ENCODE data around the gene HSPB7. TPM values are rescaled to one million over a fixed set of nuclear protein-coding genes. Genes with fewer than 3 reads are reported as not detected.
A peak's percentile ranks its signal among the peaks of the same experiment; 100 is the strongest.

HSPB7 gene
- polyA plus RNA-seq, 3 donors = not detected

DNA sequence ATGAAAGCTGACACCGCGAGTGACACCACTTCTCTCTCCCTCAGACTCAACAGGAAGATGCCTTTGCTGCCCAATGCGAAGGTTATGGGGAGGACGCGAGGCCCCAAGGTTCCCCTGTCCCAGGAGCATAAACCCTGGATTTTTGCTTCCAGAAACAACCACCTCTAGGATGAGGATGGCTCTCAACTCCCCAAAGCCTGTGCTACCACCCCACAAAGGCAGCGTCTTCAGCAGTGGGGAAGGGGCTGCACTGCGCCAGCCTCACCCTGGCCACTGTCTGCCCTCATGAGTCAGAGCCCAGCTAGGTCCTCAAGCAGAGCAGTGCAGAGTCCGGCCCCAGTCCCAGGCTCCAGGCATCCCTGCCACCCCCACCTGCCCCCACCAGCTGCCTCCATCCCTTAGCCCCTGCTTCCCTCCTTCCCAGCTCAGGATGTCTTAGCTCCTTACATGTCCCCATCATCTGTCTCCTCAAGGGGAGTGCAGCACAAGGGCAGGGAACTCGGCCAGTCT lies 20.7 kb downstream of the HSPB7 start:
- Histone ChIP-seq H3K27ac (ENCODE audit: low read depth in 1 of 2, low read length in 2 of 2) (no peak overlapping the region), H4K20me1 (ENCODE audit: insufficient read depth, low read length) (no peaks in the 10 kb centered on the region), H3K79me2 (ENCODE audit: insufficient read depth, low read length) (no peaks in the 10 kb centered on the region), H3K4me3 (replicated peaks in 1 of 3; ENCODE audit: low read depth in 2 of 3, low read length in 3 of 3) (no peak overlapping the region), H3K9me3 (replicated peaks in 1 of 2; ENCODE audit: control insufficient read depth in 1 of 2, insufficient read depth in 1 of 2, low read length in 2 of 2) (no peaks in the 10 kb centered on the region), H3K36me3 (replicated peaks in 1 of 2; ENCODE audit: control insufficient read depth in 1 of 2, insufficient read depth in 2 of 2, low read length in 2 of 2) (no peaks in the 10 kb centered on the region), H3K4me2 (replicated peaks; ENCODE audit: extremely low read depth, low read length, poor library complexity, severe bottlenecking) (no peak overlapping the region), H2AFZ (ENCODE audit: insufficient read depth, low read depth, low read length, poor library complexity, severe bottlenecking) (no peak overlapping the region), H3K4me1 (ENCODE audit: control insufficient read depth in 1 of 2, insufficient read depth in 2 of 2, low read length in 2 of 2) (no peaks in the 10 kb centered on the region), H3K9ac (ENCODE audit: insufficient read depth, low read length, poor library complexity, severe bottlenecking) (no peak overlapping the region), H3K27me3 (ENCODE audit: control insufficient read depth in 2 of 2, insufficient read depth in 2 of 2, low read length in 2 of 2) (no peaks in the 10 kb centered on the region)
- H3K9me3 Mint-ChIP-seq = no peaks in the 10 kb centered on the region
- peaks cover 0 to 2% (median 1%) of the 10 kb centered on the region in 3 donors for H3K27me3 Mint-ChIP-seq (ENCODE audit: low read depth in 3 of 3)
- TF ChIP-seq, protein P1, sequence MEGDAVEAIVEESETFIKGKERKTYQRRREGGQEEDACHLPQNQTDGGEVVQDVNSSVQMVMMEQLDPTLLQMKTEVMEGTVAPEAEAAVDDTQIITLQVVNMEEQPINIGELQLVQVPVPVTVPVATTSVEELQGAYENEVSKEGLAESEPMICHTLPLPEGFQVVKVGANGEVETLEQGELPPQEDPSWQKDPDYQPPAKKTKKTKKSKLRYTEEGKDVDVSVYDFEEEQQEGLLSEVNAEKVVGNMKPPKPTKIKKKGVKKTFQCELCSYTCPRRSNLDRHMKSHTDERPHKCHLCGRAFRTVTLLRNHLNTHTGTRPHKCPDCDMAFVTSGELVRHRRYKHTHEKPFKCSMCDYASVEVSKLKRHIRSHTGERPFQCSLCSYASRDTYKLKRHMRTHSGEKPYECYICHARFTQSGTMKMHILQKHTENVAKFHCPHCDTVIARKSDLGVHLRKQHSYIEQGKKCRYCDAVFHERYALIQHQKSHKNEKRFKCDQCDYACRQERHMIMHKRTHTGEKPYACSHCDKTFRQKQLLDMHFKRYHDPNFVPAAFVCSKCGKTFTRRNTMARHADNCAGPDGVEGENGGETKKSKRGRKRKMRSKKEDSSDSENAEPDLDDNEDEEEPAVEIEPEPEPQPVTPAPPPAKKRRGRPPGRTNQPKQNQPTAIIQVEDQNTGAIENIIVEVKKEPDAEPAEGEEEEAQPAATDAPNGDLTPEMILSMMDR (IDR thresholded peaks at IDR 0.05) = no peak
- no peak for DNase-seq
- H3K4me3 Mint-ChIP-seq = no peak overlapping the region
- no peak overlapping the region for H3K27ac Mint-ChIP-seq
- no peaks in the 10 kb centered on the region for H3K36me3 Mint-ChIP-seq
- no peaks in the 10 kb centered on the region for H3K4me1 Mint-ChIP-seq
- 89% methylated on average over 6 of the region's 9 CpGs for WGBS (ENCODE audit: insufficient coverage)
- intact Hi-C loops (cut with micrococcal nuclease) = no loop called here

DNA sequence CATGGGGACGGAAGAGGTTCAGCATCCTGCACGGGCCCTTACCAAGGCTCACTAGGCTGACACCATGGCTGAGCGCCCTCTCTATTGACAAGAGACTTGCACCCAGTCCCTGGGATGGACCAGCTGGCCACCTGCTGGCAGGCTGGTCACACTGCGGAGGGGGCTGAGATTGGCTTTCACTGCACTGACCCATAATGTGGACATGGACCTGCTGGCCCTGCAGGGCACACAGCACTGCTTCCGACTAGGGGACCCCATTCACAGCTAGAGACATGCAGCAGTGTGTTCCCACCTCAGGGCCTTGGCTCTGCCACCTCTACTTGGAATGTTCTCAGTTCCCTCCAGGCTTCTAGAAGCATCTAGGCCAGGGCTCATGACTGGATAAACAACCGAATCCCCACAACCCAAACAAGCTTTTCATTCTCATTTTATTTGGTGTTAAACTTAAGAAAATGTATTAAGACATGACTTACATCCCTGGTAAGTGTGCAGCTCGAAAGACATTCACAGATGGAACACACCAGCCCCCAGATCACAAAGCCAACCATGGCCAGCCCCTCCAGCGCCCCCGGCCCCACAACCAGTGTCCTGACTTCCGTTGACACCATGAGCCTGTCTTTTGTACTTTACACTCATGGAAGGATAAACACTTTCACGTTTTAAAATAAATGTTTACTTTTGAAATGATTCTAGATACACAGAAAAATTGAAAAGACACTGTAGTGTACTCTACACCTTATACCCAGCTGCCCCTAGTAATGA lies 23.1 kb downstream of the HSPB7 start:
- Histone ChIP-seq H3K9ac (ENCODE audit: insufficient read depth, low read length, poor library complexity, severe bottlenecking) (no peak overlapping the region), H3K79me2 (ENCODE audit: insufficient read depth, low read length) (no peaks in the 10 kb centered on the region), H2AFZ (ENCODE audit: insufficient read depth, low read depth, low read length, poor library complexity, severe bottlenecking) (no peak overlapping the region), H3K4me3 (replicated peaks in 1 of 3; ENCODE audit: low read depth in 2 of 3, low read length in 3 of 3) (no peak overlapping the region), H3K4me2 (replicated peaks; ENCODE audit: extremely low read depth, low read length, poor library complexity, severe bottlenecking) (no peak overlapping the region), H3K4me1 (ENCODE audit: control insufficient read depth in 1 of 2, insufficient read depth in 2 of 2, low read length in 2 of 2) (no peaks in the 10 kb centered on the region), H4K20me1 (ENCODE audit: insufficient read depth, low read length) (no peaks in the 10 kb centered on the region), H3K27ac (ENCODE audit: low read depth in 1 of 2, low read length in 2 of 2) (no peak overlapping the region), H3K27me3 (ENCODE audit: control insufficient read depth in 2 of 2, insufficient read depth in 2 of 2, low read length in 2 of 2) (no peaks in the 10 kb centered on the region), H3K9me3 (replicated peaks in 1 of 2; ENCODE audit: control insufficient read depth in 1 of 2, insufficient read depth in 1 of 2, low read length in 2 of 2) (no peaks in the 10 kb centered on the region), H3K36me3 (replicated peaks in 1 of 2; ENCODE audit: control insufficient read depth in 1 of 2, insufficient read depth in 2 of 2, low read length in 2 of 2) (no peaks in the 10 kb centered on the region)
- peak; percentile 46 to 65 (median 51) for DNase-seq
- H3K27me3 Mint-ChIP-seq (ENCODE audit: low read depth in 3 of 3) = peaks cover 0 to 5% (median 0%) of the 10 kb centered on the region in 3 donors
- intact Hi-C loops (cut with micrococcal nuclease) = loop anchor here (1.0 to 5.0 kb wide), 4 partner anchors 52 to 202 kb away; no protein-coding TSS in a partner anchor
- 74% methylated on average over 5 of the region's 11 CpGs for WGBS (ENCODE audit: insufficient coverage)
- H3K9me3 Mint-ChIP-seq = no peaks in the 10 kb centered on the region
- no peaks in the 10 kb centered on the region for H3K36me3 Mint-ChIP-seq
- H3K27ac Mint-ChIP-seq = no peak overlapping the region
- H3K4me1 Mint-ChIP-seq = no peaks in the 10 kb centered on the region
- H3K4me3 Mint-ChIP-seq = no peak overlapping the region
- TF ChIP-seq, protein P1 (IDR thresholded peaks at IDR 0.05) = peak; percentile 86
